HG03175 (cell line): ENCODE measurements around the gene SLC16A10.
"Not testable (repeated sequence)": the region's sequence is repeated elsewhere in the genome, so short reads cannot be mapped to it uniquely, and the experiment has no call there.

Experiments
- ATAC-seq: cut with Tn5 transposase; IDR thresholded peaks from one replicate; pipeline ENCODE4 v1.9.1; 2021; ENCODE audit warnings: mild to moderate bottlenecking, moderate library complexity; ENCODE audit not compliant: unreplicated experiment

The SLC16A10 gene

DNA sequence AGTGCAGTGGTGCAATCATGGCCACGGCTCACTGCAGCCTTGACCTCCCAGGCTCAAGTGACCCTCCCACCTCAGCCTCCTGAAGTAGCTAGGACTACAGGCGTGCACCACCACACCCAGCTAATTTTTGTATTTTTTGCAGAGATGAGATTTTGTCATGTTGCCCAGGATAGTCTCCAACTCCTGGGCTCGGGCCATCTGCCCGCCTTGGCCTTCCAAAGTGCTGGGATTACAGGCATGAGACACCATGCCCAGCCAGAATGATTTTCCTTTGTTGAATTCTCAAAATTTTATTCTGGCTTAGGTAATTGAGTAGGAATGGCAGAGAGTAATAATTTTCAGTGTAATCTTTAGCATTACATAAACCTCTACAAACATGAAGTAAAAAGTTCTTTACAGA is 37.1 kb downstream of the SLC16A10 start:
- no peak for ATAC-seq

DNA sequence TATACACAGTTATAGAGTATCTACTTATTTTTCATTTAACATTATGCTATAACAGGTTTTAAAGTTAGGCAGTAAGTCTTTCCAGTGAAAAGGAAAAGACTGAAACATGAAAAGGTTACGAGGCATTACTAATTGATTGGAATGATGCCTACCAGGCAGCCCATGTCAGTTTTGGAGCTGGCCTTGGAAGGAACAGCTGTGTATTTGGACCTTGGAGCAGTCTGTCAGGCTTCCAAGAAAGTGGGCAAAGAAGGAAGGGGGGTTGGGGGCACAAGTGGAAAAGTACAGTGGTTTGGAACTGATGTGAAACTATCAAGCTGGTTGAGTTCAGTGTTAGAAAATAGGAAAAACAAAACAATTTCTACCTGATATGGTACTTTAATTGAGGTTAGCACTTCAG is 41.7 kb downstream of the SLC16A10 start:
- ATAC-seq = no peak

DNA sequence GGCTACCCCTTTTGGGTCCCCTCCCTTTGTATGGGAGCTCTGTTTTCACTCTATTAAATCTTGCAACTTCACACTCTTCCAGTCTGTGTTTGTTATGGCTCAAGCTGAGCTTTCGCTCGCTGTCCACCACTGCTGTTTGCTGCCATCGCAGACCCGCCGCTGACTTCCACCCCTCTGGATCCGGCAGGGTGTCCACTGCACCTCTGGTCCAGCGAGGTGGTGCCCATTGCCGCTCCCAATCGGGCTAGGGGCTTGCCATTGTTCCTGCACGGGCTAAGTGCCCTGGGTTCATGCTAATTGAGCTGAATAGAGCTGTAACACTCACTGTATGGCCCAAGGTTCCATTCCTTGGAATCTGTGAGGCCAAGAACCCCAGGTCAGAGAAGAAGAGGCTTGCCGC is 43.7 kb downstream of the SLC16A10 start:
- not testable (repeated sequence) for ATAC-seq

DNA sequence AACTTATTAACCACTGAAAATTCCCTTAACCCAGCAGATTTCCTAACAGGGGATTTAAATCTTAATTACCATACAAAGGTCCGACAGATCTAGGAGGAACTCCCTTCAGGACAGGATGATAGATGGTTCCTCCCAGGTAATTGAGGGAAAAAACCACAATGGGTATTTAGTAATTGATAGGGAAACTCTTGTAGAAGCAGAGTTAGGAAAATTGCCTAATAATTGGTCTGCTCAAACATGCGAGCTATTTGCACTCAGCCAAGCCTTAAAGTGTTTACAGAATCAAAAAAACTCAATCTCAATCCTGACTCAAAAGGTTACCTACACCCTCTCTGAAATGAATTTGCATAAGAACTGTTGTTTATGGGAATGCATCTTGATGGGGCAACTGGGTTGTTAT is 45.4 kb downstream of the SLC16A10 start:
- ATAC-seq = not testable (repeated sequence)

DNA sequence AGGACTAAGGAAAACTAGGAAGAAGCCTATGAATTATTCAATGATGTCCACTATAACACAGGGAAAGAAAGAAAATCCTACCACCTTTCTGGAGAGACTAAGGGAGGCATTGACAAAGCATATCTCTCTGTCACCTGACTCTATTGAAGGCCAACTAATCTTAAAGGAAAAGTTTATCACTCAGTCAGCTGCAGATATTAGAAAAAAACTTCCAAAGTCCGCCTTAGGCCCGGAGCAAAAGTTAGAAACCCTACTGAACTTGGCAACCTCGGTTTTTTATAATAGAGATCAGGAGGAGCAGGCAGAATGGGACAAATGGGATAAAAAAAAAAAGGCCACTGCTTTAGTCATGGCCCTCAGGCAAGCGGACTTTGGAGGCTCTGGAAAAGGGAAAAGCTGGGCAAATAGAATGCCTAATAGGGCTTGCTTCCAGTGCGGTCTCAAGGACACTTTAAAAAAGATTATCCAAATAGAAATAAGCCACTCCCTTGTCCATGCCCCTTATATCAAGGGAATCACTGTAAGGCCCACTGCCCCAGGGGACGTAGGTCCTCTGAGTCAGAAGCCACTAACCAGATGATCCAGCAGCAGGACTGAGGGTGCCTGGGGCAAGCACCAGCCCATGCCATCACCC is 47.0 kb downstream of the SLC16A10 start:
- ATAC-seq = not testable (repeated sequence)

DNA sequence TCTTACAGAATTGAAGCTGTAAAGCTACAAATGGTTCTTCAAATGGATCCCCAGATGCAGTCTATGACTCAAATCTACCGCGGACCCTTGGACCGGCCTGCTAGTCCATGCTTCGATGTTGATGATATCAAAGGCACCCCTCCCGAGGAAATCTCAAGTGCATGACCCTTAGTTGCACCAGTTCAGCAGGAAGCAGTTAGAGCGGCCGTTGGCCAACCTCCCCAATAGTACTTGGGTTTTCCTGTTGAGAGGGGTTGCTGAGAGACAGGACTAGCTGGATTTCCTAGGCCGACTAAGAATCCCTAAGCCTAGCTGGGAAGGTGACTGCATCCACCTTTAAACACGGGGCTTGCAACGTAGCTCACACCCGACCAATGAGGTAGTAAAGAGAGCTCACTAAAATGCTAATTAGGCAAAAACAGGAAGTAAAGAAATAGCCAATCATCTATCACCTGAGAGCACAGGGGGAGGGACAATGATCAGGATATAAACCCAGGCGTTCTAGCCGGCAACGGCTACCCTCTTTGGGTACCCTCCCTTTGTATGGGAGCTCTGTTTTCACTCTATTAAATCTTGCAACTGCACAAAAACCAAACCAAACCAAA is 50.3 kb downstream of the SLC16A10 start:
- ATAC-seq = not testable (repeated sequence)

DNA sequence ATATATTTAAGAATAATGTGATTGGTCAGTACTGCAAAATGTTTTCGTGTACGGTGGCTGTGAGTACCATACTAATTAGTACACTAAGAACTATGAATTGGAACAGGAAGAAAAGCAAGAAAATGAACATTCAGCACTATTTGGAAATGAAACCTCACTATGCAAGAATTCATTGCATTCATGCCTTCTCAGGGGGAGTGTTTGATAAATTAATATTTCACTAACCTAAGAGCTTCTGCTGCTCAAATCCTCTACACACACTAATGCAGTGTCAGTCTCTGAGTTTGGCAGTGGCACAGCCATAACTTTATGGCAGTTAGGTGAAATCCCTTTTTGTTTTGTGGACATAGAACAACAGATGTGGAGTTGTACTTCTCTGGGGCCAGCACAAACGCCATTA is 60.1 kb downstream of the SLC16A10 start:
- no peak for ATAC-seq

DNA sequence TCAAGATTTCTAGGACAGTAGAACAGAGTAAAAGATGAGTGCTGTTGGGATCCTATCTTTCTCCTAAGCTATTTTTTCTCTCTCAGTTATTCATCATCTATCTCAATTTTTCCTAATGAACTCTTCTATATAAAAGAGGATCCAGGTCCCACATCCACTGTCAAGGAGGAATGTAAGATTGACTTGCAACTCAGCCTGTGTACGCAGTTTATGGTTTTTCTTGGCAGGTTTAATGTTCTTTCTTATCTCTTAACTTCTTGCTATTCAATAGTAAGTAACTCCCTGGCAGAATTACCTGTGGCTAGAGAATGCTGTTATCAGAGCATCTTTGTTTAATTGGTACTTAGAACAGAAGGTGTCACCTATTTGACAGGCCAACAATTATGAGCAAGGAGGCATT is 60.8 kb downstream of the SLC16A10 start:
- ATAC-seq = no peak

DNA sequence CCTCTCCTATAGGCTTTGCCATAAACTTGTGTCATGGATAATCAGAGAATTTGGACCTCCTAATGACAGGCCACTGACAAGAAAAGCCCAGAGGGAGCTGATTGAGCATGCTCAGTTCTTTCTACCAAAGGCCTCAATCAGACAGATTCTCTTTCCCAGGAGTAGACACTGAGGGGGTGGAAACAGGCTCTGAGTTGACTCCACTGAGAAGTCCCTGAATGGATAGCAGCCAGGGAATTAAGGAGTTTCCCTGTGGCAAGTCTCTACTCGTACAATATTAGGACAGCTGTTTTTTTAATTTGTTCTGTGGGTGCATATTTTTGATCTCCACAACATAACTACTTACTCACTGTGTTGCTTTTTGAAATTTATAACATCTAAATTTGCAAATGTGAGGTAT is 63.3 kb downstream of the SLC16A10 start:
- no peak for ATAC-seq

DNA sequence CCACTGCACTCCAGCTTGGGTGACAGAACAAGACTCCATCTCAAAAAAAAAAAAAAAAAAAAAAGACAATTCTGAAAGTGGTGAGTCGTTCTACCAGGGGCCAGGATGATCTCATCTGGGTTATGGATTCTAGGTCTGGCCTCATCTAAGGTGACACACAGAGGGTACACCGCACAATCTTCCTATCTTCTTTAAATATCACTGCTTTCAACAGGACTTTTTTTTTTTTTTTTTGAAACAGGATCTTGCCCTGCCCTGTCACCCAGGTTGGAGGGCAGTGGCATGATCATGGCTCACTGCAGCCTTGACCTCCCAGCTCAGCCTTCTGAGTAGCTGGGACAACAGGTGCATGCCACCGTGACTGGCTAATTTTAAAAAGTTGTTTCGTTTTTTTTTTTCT is 67.7 kb downstream of the SLC16A10 start:
- no peak for ATAC-seq

DNA sequence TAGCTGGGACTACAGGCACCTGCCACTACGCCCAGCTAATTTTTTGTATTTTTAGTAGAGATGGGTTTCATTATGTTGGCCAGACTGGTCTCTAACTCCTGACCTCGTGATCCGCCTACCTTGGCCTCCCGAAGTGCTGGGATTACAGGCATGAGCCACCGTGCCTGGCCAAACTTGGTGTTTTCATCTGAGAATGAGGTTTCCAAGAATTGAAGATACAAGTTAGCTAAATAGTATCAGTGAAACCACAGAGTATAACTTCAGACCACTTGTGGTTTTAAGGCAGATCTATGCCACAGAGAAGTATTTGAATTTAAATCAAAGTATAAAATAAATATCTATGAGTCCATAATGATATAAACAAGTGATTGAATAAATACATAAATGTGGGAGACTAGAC is 70.1 kb downstream of the SLC16A10 start:
- ATAC-seq = no peak

DNA sequence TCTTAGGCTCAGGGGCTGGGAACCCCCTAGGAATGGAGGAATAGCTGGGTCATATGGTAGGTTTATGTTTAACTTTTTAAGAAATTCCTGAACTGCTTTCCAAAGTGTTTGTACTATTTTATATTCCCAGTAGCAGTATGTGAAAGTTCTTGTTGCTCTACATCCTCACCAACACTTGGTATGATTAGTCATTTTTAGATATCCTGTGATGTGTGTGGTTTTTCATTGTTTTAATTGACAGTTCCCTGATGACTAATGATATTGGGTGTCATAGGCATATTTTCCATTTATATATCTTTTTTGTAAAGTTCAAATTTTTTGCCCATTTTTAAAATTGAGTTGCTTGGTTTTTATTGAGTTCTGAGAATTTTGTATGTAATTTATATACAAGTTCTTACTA is 72.3 kb downstream of the SLC16A10 start:
- no peak for ATAC-seq

DNA sequence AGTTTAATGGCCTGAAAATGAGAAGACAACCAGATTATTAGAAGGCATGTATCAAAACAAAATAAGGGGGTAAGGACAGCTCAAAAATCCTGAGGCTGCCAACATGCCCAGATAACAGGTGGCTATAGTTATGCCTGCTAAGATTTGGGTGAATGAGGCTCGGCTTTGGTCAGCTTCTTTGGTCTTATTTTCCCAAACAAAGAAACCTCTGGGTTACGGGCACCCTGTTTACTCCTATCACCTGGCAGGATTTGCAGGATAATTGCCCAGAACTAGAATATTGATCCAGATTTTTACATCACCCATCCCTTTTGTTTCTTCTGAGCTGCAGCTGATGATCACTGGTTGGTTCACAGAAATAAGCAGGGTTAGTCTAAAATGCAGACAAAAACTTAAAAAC is 74.3 kb downstream of the SLC16A10 start:
- no peak for ATAC-seq

DNA sequence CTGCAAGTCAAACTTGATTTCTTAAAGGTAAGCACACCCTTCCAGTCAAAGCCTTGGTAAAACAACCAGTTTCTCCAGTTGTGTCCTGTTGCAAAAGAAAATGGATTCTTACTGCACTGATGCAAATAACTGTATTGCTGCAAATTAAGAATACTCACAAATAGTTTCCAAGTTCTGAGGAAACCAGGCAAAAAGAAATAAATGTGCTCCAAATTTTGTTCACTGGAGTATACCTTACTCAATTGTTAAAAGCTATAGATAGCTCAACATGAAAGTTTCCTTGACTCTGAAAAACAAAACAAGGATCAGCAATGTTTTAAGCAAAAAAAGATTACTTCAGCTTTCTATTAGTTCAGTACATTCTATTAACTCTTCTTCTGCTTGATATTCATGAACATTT is 75.2 kb downstream of the SLC16A10 start:
- ATAC-seq = no peak

DNA sequence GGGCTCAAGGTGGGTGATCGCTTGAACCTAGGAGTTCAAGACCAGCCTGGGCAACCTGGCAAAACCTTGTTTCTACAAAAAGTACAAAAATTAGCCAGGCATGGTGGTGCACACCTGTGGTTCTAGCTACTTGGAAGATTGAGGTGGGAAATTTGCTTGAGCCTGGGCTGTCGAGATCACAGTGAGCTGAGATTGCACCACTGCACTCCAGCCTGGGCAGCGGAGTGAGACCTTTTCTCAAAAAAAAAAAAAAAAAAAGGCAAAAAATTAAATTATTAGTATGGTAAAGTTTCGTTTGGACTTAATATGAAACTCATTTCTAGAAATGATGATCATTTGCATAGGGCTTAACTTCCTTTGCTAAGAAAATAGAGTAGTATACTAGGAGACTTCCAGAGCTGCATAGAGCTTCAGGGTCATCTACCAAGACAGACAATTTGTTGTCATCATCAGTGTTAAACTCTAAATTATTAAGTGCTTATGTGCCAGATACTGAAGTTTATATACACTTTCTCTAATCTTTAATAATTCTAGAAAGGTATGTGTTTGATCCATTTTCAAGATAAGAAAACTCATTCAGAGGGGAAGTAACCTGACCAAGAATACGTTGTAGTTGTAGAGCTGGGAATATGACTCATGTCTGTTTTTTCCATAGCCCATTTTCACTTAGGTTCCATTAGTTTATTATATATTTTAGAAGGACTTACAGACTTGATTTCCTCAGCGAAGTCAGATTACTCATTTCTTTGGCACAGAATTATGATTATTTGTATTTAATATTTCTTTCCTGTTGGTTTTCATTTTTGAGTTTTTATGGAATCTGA is 84.5 kb downstream of the SLC16A10 start:
- ATAC-seq = peak; percentile 86

DNA sequence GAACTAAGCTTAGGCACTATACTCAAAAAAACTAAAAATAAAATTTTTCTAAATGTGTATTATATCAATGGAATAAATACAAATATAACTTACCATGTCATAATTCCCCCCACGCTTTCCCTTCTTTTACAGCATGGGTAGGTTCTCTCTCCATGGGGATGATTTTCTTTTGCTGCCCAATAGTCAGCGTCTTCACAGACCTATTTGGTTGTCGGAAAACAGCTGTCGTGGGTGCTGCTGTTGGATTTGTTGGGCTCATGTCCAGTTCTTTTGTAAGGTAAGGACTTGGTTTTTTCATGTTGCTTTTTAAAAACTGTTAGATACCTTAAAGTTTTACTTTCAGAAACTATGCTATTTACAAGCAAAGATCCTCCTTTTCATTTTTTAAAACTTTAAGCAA is 85.3 kb downstream of the SLC16A10 start:
- ATAC-seq = no peak

DNA sequence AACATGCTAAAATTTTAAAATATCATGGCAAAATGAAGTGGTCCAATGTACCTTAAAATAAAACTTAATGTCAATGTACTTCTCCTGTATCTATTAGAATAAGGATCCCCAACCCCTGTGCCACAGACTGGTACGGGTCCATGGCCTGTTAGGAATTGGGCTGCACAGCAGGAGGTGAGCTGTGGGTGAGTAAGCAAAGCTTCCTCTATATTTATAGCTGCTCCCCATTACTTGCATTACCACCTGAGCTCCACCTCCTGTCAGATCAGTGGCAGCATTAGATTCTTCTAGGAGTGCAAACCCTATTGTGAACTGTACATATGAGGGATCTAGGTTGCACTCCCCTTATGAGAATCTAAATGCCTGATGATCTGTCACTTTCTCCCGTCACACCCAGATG is 86.0 kb downstream of the SLC16A10 start:
- ATAC-seq = no peak

DNA sequence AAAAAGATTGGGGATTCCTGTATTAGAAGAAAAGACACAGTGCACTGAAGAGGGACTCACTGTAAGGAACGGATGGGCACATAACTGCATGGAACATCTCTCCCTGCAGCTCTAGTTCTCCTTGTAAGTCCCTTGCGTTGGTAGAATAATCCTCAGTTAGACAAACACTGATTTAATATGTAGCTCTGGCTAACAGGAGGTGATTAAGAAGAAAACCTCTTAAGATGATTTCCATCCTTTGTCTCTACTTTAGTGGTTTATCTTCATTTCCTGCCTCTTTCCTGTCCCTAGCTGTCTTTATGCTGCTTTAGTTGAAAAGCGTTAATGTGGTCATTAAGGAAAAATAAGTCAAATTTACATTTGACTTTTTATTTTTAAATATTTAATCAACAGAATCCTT is 86.6 kb downstream of the SLC16A10 start:
- no peak for ATAC-seq

DNA sequence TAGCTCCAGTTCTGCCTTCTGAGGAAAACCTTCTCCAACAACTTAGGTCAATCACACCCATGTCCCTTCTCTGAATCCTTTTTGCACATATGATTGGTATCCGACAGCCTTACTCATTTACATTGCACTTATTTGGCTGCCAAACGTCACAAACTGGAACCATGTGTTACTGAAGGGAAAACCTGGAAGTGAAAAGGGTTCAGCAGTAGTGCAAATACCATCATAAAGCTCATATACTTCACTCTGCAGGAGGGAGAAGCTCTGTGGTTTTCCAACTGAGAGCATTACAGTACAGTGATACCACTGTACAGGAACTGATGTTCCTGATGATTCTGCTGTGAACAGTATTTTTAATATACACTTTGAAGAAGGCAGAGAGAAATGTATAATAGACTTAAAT is 87.8 kb downstream of the SLC16A10 start:
- no peak for ATAC-seq

DNA sequence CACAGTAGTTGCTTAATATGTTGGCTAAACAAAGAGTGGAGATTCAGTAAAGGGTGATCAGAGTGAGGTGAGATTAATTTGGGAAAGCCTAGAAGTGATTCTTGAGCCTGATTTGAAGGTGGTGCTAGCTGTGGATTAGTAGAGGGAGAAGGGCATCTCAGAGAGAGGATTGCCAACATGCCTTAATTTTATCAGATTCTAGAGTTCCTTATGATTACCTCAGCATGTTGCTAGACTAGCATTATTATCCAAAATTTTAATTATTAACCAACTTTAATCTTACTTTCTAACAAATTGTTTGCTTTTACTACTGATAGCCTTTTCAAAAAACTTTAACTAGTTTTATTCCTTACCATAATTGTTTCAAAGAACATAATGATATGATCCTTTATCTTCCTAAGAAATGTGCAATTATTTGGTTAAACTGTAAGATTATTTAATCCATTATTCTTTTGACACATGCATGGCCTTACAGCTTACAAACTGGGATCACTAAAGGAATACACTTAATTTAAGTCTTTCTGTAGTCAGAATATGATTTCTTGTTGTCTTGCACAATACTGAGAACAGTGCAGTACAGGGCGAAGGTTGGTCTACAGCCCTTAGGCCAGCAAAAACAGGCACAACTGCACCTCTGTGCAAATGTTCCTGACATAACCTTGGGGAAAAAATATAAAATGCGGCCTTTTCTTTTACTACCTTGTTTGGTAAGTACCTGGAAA is 88.9 kb downstream of the SLC16A10 start:
- ATAC-seq = no peak

DNA sequence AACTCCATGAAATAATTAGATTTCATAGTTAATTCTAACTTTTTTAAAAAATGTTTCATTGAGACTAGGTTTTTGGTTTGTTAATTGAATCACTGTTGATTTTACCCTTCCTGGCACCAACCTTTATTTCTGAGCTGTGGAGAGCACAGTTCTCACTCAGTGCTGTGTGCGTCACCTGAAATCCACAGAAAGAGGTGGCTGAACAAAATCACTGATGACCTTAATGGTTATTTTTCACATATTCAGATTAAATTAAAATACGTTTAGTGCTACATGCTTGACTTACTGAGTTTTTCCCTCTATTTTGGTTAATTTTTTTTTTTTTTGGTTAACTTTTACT is 89.4 kb downstream of the SLC16A10 start:
- no peak for ATAC-seq

DNA sequence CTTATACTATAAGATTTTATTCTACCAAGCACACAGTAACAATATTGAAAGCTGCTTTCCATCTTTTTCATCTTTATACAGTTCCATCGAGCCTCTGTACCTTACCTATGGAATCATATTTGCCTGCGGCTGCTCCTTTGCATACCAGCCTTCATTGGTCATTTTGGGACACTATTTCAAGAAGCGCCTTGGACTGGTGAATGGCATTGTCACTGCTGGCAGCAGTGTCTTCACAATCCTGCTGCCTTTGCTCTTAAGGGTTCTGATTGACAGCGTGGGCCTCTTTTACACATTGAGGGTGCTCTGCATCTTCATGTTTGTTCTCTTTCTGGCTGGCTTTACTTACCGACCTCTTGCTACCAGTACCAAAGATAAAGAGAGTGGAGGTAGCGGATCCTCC is 89.8 kb downstream of the SLC16A10 start:
- no peak for ATAC-seq
